Measurements from ENCODE around the gene NDUFAF4.

DNA sequence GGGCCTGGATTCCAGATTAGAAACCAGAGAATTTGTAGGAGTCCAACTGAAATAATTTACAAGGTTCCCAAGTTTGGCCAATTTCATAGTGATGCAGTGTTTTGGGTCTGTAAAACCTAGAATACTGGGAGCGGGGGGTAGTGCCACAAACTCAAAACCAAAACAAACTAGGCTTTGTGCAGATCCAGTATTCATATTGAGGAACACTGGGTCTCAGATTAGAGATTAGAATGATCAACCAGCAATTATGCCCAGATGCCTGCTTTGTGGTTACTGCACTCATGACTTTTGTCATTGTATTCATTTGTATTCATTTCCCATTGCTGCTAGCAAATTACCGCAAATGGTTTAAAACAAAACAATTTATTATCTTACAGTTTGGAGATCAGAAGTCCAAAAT lies 3.2 kb upstream of the NDUFAF4 start:
- TF ChIP-seq, protein P1, sequence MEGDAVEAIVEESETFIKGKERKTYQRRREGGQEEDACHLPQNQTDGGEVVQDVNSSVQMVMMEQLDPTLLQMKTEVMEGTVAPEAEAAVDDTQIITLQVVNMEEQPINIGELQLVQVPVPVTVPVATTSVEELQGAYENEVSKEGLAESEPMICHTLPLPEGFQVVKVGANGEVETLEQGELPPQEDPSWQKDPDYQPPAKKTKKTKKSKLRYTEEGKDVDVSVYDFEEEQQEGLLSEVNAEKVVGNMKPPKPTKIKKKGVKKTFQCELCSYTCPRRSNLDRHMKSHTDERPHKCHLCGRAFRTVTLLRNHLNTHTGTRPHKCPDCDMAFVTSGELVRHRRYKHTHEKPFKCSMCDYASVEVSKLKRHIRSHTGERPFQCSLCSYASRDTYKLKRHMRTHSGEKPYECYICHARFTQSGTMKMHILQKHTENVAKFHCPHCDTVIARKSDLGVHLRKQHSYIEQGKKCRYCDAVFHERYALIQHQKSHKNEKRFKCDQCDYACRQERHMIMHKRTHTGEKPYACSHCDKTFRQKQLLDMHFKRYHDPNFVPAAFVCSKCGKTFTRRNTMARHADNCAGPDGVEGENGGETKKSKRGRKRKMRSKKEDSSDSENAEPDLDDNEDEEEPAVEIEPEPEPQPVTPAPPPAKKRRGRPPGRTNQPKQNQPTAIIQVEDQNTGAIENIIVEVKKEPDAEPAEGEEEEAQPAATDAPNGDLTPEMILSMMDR (IDR thresholded peaks at IDR 0.05; ENCODE audit: insufficient read depth, low read depth, low read length) = no peak
- no peak for TF ChIP-seq EZH2 (IDR thresholded peaks at IDR 0.05; ENCODE audit: insufficient read depth, low read length)
